IMR-90 (cell line): ENCODE measurements around the gene CCDC83.

Experiments used
- CHD1 ChIP-seq: IDR thresholded peaks from 2 replicates; pipeline ENCODE4 v1.6.1; 2012; ENCODE audit warnings: low read depth, low read length, improper control_type of control experiment
- FOS ChIP-seq: fragments of 150-350 bp; IDR thresholded peaks from 2 replicates; pipeline ENCODE4 v1.6.1; 2016; ENCODE audit warnings: low read depth, low read length
- MAFK ChIP-seq: IDR thresholded peaks from 2 replicates; pipeline ENCODE4 v1.6.1; 2012; ENCODE audit warnings: low read depth, low read length, improper control_type of control experiment
- MXI1 ChIP-seq: IDR thresholded peaks from 2 replicates; pipeline ENCODE4 v1.6.1; 2012; ENCODE audit warnings: low read depth, mild to moderate bottlenecking, low read length, moderate library complexity, borderline replicate concordance
- NFE2L2 ChIP-seq: fragments of 150-350 bp; IDR thresholded peaks from 2 replicates; pipeline ENCODE4 v1.6.1; 2016; ENCODE audit warnings: low read depth, mild to moderate bottlenecking, low read length
- POLR2A ChIP-seq: IDR thresholded peaks from 2 replicates; pipeline ENCODE4 v1.6.1; 2012; ENCODE audit warnings: mild to moderate bottlenecking, low read depth, low read length
- RFX5 ChIP-seq: IDR thresholded peaks from 2 replicates; pipeline ENCODE4 v1.8.0; 2012; ENCODE audit warnings: low read depth, mild to moderate bottlenecking, low read length, moderate library complexity
- SMC3 ChIP-seq: fragments of 150-350 bp; IDR thresholded peaks from 2 replicates; pipeline ENCODE4 v1.6.1; 2016; ENCODE audit warnings: low read depth, mild to moderate bottlenecking, antibody characterized with exemption, low read length, moderate library complexity
- TF ChIP-seq, protein P1 (sequence below): conservative IDR thresholded peaks from 2 replicates; pipeline ENCODE4 v1.5.1; 2012; ENCODE audit warnings: mild to moderate bottlenecking, low read depth, low read length, improper control_type of control experiment
- TF ChIP-seq, protein P2 (sequence below): fragments of 150-350 bp; IDR thresholded peaks from 2 replicates; pipeline ENCODE4 v1.6.1; 2017; ENCODE audit warnings: mild to moderate bottlenecking, antibody characterized with exemption, low read length, low read depth

DNA sequence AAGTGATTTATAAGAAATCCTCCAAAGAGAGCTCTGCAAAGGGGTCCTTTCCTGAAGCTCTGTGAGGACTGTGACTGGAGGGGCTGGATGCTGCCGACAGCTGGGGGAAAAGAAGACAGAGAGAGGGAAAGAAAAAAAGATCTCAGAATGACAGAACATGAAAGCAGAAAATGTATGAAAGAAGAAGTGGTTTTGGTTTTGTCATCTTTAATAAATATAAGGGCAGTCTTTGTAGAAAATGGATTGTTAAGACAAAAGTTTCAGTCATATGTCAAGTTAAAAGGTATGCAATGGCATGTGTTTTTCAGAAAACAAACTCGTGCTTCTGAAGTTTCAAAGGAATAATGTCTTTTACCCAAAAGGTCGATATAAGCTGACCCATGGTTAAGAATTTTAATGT lies 105.5 kb downstream of the CCDC83 start:
- TF ChIP-seq, protein P1, sequence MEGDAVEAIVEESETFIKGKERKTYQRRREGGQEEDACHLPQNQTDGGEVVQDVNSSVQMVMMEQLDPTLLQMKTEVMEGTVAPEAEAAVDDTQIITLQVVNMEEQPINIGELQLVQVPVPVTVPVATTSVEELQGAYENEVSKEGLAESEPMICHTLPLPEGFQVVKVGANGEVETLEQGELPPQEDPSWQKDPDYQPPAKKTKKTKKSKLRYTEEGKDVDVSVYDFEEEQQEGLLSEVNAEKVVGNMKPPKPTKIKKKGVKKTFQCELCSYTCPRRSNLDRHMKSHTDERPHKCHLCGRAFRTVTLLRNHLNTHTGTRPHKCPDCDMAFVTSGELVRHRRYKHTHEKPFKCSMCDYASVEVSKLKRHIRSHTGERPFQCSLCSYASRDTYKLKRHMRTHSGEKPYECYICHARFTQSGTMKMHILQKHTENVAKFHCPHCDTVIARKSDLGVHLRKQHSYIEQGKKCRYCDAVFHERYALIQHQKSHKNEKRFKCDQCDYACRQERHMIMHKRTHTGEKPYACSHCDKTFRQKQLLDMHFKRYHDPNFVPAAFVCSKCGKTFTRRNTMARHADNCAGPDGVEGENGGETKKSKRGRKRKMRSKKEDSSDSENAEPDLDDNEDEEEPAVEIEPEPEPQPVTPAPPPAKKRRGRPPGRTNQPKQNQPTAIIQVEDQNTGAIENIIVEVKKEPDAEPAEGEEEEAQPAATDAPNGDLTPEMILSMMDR = no peak
- no peak for TF ChIP-seq CHD1
- no peak for TF ChIP-seq SMC3
- no peak for TF ChIP-seq POLR2A
- TF ChIP-seq MXI1 = no peak
- no peak for TF ChIP-seq MAFK
- TF ChIP-seq, protein P2, sequence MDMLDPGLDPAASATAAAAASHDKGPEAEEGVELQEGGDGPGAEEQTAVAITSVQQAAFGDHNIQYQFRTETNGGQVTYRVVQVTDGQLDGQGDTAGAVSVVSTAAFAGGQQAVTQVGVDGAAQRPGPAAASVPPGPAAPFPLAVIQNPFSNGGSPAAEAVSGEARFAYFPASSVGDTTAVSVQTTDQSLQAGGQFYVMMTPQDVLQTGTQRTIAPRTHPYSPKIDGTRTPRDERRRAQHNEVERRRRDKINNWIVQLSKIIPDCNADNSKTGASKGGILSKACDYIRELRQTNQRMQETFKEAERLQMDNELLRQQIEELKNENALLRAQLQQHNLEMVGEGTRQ = no peak
- TF ChIP-seq FOS = no peak
- TF ChIP-seq RFX5 = no peak
- no peak for TF ChIP-seq NFE2L2
